Astrocyte (in vitro differentiated cells and primary cell): ENCODE results near the gene QSOX2.

Experiments used
- EZH2 ChIP-seq: IDR thresholded peaks from 2 replicates; pipeline ENCODE4 v1.6.1; 2012; ENCODE audit warnings: mild to moderate bottlenecking, low read length, inconsistent platforms; ENCODE audit not compliant: insufficient read depth
- TF ChIP-seq, protein P1 (sequence below): IDR thresholded peaks from 2 replicates; pipeline ENCODE4 v1.5.1; 2011; ENCODE audit warnings: low read depth, mild to moderate bottlenecking, inconsistent platforms, low read length, moderate library complexity; ENCODE audit not compliant: insufficient read depth

DNA sequence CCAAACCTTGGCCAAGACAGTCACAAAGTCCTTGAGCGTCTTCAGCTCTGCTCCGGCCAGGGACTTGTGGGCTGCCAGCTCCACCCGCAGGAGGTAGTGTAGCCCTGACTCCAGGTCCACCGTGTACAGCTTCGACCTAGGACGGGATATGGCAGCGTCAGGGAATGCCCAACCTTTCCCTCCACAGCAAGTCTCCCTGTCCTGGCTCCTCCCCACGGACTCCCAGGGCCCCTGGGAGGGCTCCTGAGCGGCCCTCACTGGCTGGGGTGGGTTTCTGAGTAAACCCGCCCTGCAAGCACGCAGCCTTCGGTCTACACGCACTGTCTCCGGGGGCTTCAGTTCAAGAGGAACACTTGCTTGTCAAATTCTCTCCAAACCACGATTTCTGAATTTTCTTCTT lies 26.9 kb downstream of the QSOX2 start:
- TF ChIP-seq, protein P1, sequence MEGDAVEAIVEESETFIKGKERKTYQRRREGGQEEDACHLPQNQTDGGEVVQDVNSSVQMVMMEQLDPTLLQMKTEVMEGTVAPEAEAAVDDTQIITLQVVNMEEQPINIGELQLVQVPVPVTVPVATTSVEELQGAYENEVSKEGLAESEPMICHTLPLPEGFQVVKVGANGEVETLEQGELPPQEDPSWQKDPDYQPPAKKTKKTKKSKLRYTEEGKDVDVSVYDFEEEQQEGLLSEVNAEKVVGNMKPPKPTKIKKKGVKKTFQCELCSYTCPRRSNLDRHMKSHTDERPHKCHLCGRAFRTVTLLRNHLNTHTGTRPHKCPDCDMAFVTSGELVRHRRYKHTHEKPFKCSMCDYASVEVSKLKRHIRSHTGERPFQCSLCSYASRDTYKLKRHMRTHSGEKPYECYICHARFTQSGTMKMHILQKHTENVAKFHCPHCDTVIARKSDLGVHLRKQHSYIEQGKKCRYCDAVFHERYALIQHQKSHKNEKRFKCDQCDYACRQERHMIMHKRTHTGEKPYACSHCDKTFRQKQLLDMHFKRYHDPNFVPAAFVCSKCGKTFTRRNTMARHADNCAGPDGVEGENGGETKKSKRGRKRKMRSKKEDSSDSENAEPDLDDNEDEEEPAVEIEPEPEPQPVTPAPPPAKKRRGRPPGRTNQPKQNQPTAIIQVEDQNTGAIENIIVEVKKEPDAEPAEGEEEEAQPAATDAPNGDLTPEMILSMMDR = no peak
- TF ChIP-seq EZH2 = no peak
